Left renal cortex interstitium (tissue), 4 donors: ENCODE results near the gene CHML. TPM values are rescaled to one million over a fixed set of nuclear protein-coding genes. Genes with fewer than 3 reads are reported as not detected.
A peak's percentile ranks its signal among the peaks of the same experiment; 100 is the strongest.

Experiments
- DNase-seq, 4 donors: peaks; one replicate each; pipeline ENCODE4 v3.0.0-alpha.2; 2013; ENCODE audit warnings: low read depth in 4 of 4, low spot score in 2 of 4, missing footprints in 1 of 4
- polyA plus RNA-seq, 4 donors: library from polyadenylated mRNA; unstranded; fragments of 120-200 nt; gene quantifications; one replicate each; pipeline ENCODE4 v1.2.1, GENCODE V29; 2013; ENCODE audit not compliant: insufficient read length in 4 of 4

The CHML gene
- polyA plus RNA-seq, 4 donors, result 22.8 to 26.0 (median 24.5) TPM

- DNase-seq, result no peak
Measured at GRCh38 chr1:241646201-241646600, 6.0 kb upstream of the CHML start.

GRCh38 chr1:241645199-241645598 lies 5.0 kb upstream of the CHML start:
- DNase-seq, result no peak

DNA sequence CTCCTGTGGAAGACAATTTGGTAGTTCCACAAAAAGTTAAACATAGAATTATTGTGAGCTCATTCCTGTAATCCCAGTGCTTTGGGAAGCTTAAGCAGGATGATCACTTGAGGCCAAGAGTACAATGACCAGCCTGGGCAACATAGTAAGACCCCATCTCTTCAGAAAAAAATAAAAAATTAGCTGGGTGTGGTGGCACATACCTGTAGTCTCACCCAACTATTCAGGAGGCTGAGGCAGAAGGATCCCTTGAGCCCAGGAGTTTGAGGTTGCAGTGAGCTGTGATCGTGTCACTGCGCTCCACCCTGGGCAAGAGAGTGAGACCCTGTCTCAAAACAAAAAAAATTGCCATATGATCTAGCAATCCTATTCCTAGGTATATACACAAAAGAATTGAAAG lies 4.1 kb upstream of the CHML start:
- DNase-seq, result no peak

DNA sequence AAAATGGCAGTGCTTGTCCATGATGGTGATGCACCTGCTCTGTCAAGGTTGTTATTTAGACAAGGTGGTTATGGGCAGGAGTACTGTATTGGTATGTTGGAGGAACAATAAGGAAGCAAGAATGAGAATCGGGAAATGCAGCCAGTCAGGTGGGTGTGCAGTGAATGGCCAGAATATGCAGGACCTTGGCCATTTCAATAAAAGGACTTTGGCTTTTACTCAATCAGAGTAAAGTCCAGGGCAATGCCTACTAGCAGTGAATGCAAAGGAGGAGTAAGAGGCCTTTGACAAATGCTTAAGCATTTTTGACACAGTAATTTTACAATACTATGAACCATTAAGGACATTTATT lies 2.4 kb upstream of the CHML start:
- DNase-seq, result no peak

GRCh38 chr1:241641773-241642592 lies 1.8 kb upstream of the CHML start:
- no peak for DNase-seq

DNA sequence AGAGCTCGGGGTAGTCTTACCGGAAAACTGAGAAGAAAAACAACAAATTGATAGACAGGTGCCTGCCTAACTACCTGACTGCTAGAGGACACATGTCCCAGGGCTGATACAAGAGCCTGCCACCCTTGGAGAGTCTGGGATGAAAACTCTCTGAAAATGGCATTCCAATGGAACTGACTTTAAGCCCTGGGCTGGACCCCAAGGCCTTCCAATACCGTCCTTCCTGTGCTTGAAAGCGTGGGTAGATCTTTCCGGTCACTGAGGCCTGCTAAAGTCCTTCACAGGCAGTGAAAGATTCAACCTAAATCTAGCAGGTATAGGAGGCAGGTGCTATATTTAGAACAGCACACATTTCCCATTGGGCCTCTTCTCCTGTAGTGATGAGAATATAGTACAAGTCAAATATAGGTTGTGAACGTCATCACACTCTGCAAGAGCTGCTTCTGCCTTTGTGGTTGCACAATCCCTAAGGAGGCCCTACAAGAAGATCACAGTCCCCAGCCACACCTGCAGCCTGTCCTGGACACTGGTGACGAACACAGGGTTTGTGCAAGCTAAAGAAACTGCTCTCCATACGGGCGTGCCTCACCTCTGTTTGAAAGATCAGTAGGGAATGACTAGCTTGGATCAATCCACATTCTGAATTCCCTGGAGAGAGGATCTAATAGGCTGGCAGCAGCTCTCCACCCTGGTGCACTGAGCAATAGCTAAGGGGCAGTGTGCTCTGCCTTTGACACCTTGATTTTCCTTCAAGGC lies 876 bp upstream of the CHML start:
- DNase-seq, result no peak

GRCh38 chr1:241639623-241640148 lies 483 bp downstream of the CHML start:
- peak in 1 of 4 donors; percentile 50 for DNase-seq

- no peak for DNase-seq
Measured at GRCh38 chr1:241638909-241639622, 1.1 kb downstream of the CHML start.

- no peak for DNase-seq
Measured at GRCh38 chr1:241638099-241638682, 2.0 kb downstream of the CHML start.

- DNase-seq, result no peak
Measured at GRCh38 chr1:241637604-241638003, 2.6 kb downstream of the CHML start.

DNA sequence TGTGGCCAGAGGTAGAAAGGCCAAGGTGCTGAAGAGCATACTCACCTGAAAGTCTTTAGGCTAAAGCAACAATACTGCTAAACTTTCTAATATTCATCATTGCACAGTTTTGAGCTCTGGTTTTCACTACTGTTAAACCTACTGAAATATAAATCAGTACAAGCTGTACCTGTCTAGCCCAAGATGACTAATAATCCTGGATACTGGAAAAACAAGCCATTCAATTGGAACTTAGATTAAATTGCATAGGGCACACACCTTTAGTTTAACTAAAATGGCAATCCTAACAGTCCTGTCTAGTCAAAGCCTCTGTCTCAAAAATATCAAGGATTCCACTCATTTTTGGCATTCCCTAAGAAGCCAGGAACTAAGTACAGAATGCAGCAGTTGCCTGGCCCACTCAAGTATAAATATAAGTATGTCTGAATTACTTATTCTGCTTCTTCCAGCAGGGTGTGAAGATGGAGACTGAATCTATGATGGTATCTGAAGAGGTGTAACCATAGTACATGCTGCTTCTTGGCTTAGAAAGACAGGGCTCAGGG lies 3.1 kb downstream of the CHML start:
- DNase-seq, result no peak

GRCh38 chr1:241636291-241636690 lies 3.9 kb downstream of the CHML start:
- DNase-seq, result no peak

DNA sequence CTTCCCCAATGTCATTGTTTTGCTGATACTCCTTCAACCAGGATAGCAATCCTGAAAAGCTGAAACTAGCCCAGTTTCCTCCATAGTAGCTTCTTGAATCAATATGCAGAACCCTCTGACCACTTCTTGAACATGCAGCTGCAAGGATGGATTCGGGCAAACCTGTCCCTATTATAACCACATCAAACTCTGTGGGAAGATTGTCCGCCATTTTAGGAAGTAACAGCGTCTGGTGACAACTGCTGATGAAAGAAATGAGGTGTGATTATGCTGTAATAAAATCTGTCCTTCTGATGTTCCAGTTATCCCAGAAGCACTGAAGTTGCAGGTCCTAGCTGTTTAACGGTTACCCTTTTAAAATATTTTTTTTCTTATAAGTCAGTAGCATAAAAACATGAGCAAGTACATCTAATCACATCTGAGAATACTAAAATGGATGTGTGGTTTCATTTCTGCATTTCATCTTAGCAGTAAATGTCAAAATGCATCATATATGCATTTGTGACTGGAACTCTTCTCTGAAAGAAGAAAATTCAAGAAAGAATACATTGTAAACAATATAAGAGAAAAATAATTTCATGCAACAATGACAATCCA lies 4.5 kb downstream of the CHML start:
- DNase-seq, result no peak

- DNase-seq, result no peak
Measured at GRCh38 chr1:241632987-241633386, 7.2 kb downstream of the CHML start.

DNA sequence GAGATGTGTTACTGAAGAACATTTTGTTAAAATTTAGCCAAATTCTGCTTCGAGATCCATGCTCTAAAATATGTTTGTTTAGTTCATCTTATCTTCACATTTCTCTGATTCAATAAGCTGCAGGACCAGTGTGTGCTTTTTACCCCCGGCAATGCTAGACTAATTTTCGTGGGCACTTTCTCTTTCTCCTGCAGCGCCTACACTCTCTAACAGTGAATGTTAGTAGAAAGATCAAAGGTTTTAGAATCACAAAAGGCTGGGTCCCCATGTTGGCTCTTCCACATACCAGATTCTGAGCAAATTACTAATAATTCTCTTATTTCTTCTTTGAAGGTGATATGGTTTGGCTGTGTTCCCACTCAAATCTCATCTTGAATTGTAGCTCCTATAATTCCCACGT lies 8.5 kb downstream of the CHML start:
- DNase-seq, result no peak

DNA sequence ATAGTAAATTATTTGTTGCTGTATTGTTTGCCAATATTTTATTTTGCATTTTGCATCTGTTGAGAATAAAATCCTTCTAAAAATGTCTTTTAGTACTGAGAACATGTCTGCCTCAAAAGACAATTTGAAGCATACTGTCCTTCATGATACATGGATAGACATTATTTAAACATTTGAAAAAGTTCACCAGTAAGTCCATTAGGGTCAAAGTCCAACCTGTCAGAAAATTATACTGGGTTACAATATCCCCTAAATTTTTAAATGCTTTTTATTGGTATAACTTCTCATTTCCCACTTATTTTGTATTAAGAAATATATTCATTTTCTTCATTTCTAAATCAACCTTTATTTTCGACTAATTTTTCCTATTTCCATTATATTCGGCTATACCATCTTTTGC lies 9.3 kb downstream of the CHML start:
- no peak for DNase-seq

DNA sequence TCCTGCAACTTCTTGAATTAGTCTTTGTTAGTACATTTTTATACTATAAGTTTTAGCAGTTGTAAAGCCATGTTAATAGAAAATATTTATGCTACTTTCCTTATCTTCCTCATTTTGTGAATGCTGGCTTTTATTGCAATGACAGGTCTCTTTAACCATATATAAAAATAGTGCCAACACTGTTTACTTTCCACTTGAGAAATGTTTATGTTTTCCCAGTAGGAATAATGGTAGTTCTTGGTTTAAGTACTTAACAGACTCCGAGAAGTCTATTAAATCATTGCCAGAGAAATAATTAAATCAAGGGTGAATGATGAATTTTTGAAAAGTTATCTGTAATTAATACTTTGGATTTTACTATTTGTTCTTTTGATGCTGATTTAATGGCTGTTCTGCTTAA lies 9.7 kb downstream of the CHML start:
- DNase-seq, result no peak

DNA sequence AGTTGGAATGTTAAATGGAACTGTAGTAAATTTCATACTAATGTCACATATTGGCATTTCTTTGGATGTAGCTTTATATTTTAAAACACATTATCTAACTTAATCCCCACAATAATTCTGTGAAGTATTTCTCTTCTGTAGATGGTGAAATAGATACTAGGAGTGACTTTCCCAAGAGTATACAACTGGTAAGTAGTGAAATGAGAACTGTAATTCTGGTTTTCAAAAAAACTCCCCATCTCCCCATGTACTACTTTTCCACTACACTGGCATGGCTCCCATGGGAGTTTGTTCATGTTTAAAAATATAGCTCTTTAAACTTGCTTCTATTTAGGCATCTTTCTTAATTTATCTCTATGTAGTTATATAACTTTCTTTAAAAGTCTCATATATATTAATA lies 10.2 kb downstream of the CHML start:
- DNase-seq, result no peak

GRCh38 chr1:241627453-241628259 lies 12.5 kb downstream of the CHML start:
- no peak for DNase-seq
